ENCODE data around the gene DYNC1H1.
"Not testable (repeated sequence)": the region's sequence is repeated elsewhere in the genome, so short reads cannot be mapped to it uniquely, and the experiment has no call there.

Gene DYNC1H1

DNA sequence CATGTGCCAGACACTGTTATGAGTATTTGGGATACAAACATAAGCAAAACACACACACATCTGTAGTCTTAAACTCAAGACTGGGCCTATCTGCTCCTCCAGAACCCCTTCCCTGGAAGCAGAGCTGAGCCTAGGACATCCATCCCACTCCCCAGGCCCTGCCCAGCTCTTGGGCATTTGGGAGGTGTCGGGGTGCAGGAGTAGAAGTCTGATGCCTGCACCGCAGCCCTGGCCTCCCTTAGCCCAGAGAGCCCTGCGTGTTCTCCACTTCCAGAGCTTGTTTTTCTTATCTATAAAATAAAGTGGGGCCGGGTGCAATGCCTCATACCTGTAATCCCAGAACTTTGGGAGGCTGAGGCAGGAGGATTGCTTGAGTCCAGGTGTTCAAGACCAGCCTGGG lies 110.8 kb downstream of the DYNC1H1 start:
- no peaks in the 10 kb centered on the region for H4K20me1 ChIP-seq (ENCODE audit: control insufficient read depth, insufficient read depth, low read depth, low read length)
- no peak for TF ChIP-seq EZH2phosphoT487 (IDR thresholded peaks at IDR 0.05; ENCODE audit: borderline replicate concordance, low read length)
- TF ChIP-seq, protein P1, sequence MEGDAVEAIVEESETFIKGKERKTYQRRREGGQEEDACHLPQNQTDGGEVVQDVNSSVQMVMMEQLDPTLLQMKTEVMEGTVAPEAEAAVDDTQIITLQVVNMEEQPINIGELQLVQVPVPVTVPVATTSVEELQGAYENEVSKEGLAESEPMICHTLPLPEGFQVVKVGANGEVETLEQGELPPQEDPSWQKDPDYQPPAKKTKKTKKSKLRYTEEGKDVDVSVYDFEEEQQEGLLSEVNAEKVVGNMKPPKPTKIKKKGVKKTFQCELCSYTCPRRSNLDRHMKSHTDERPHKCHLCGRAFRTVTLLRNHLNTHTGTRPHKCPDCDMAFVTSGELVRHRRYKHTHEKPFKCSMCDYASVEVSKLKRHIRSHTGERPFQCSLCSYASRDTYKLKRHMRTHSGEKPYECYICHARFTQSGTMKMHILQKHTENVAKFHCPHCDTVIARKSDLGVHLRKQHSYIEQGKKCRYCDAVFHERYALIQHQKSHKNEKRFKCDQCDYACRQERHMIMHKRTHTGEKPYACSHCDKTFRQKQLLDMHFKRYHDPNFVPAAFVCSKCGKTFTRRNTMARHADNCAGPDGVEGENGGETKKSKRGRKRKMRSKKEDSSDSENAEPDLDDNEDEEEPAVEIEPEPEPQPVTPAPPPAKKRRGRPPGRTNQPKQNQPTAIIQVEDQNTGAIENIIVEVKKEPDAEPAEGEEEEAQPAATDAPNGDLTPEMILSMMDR (IDR thresholded peaks at IDR 0.05; ENCODE audit: low read depth, low read length, poor library complexity, severe bottlenecking) = no peak
- H3F3A ChIP-seq (ENCODE audit: control insufficient read depth, insufficient read depth) = peaks cover 36% of the 10 kb centered on the region
- H3K79me2 ChIP-seq (ENCODE audit: control insufficient read depth, low read length) = no peaks in the 10 kb centered on the region
- H3K27me3 ChIP-seq (ENCODE audit: control insufficient read depth, low read length) = no peaks in the 10 kb centered on the region
- no peaks in the 10 kb centered on the region for H3K9me3 ChIP-seq (ENCODE audit: control insufficient read depth, insufficient read depth, low read length)
- no peak overlapping the region for H3K27ac ChIP-seq (ENCODE audit: low read depth, low read length)
- peaks cover 4% of the 10 kb centered on the region for H3K4me1 ChIP-seq (ENCODE audit: control insufficient read depth, low read length)
- H3K4me2 ChIP-seq (ENCODE audit: low read length) = no peak overlapping the region
- H3K4me3 ChIP-seq (ENCODE audit: low read length) = no peak overlapping the region
- H3K9me2 ChIP-seq (replicated peaks; ENCODE audit: control insufficient read depth, low read length) = no peaks in the 10 kb centered on the region
- peaks cover 25% of the 10 kb centered on the region for H3K36me3 ChIP-seq (ENCODE audit: control insufficient read depth, low read length)

DNA sequence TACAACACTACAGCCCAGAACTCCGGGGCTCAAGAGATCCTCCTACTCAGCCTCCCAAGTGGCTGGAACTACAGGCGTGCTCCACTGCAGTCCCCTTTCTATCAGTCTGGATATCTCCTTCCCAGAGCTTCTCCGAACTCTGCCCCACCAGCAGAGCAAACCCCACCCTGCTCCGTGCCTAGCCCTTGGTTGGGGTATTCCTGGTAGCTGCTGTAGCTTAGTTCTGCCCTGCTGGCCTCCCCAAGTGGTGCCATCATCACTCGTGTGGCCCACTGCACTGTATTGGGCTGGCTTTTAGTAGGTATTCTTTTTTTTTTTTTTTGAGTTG lies 113.0 kb downstream of the DYNC1H1 start:
- H3K79me2 ChIP-seq (ENCODE audit: control insufficient read depth, low read length) = peaks cover 6% of the 10 kb centered on the region; the same call in 1 of the 2 replicates
- peaks cover 11% of the 10 kb centered on the region; the same call in 1 of the 2 replicates for H4K20me1 ChIP-seq (ENCODE audit: control insufficient read depth, insufficient read depth, low read depth, low read length)
- TF ChIP-seq, protein P1 (IDR thresholded peaks at IDR 0.05; ENCODE audit: low read depth, low read length, poor library complexity, severe bottlenecking) = no peak
- TF ChIP-seq EZH2phosphoT487 (IDR thresholded peaks at IDR 0.05; ENCODE audit: borderline replicate concordance, low read length) = no peak
- no peaks in the 10 kb centered on the region for H3K9me2 ChIP-seq (replicated peaks; ENCODE audit: control insufficient read depth, low read length)
- H3K4me1 ChIP-seq (ENCODE audit: control insufficient read depth, low read length) = peaks cover 4% of the 10 kb centered on the region; the same call in 1 of the 2 replicates
- H3K4me3 ChIP-seq (ENCODE audit: low read length) = no peak overlapping the region
- no peak overlapping the region for H3K4me2 ChIP-seq (ENCODE audit: low read length)
- no peaks in the 10 kb centered on the region for H3K9me3 ChIP-seq (ENCODE audit: control insufficient read depth, insufficient read depth, low read length)
- no peak overlapping the region for H3K27ac ChIP-seq (ENCODE audit: low read depth, low read length)
- peaks cover 47% of the 10 kb centered on the region for H3K36me3 ChIP-seq (ENCODE audit: control insufficient read depth, low read length)
- no peaks in the 10 kb centered on the region for H3K27me3 ChIP-seq (ENCODE audit: control insufficient read depth, low read length)
- H3F3A ChIP-seq (ENCODE audit: control insufficient read depth, insufficient read depth) = peaks cover 57% of the 10 kb centered on the region

DNA sequence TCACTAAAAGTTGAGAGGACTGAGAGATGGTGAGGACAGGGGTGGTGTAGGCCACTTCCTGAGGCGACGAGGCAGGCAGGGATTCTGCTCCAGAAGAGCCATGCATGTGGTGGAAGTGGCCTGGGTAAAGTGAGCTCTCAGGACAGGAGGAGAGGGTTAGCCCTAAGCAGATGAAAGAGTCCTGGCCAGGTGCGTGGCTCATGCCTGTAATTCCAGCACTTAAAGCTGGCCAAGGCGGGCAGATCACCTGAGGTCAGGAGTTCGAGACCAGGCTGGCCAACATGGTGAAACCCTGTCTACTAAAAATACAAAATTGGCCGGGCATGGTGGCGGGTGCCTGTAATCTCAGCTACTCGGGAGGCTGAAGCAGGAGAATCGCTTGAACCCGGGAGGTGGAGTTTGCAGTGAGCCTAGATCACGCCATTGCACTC lies 114.0 kb downstream of the DYNC1H1 start:
- H3K9me2 ChIP-seq (replicated peaks; ENCODE audit: control insufficient read depth, low read length); H3K27ac ChIP-seq (ENCODE audit: low read depth, low read length); H3K4me2 ChIP-seq (ENCODE audit: low read length); H3K4me1 ChIP-seq (ENCODE audit: control insufficient read depth, low read length); H3K4me3 ChIP-seq (ENCODE audit: low read length); H3K9me3 ChIP-seq (ENCODE audit: control insufficient read depth, insufficient read depth, low read length); H3K27me3 ChIP-seq (ENCODE audit: control insufficient read depth, low read length): not testable (repeated sequence)
- peaks cover 14% of the 10 kb centered on the region for H3K79me2 ChIP-seq (ENCODE audit: control insufficient read depth, low read length)
- H3F3A ChIP-seq (ENCODE audit: control insufficient read depth, insufficient read depth) = peaks cover 65% of the 10 kb centered on the region
- peaks cover 57% of the 10 kb centered on the region for H3K36me3 ChIP-seq (ENCODE audit: control insufficient read depth, low read length)
- peaks cover 16% of the 10 kb centered on the region; the same call in 1 of the 2 replicates for H4K20me1 ChIP-seq (ENCODE audit: control insufficient read depth, insufficient read depth, low read depth, low read length)

DNA sequence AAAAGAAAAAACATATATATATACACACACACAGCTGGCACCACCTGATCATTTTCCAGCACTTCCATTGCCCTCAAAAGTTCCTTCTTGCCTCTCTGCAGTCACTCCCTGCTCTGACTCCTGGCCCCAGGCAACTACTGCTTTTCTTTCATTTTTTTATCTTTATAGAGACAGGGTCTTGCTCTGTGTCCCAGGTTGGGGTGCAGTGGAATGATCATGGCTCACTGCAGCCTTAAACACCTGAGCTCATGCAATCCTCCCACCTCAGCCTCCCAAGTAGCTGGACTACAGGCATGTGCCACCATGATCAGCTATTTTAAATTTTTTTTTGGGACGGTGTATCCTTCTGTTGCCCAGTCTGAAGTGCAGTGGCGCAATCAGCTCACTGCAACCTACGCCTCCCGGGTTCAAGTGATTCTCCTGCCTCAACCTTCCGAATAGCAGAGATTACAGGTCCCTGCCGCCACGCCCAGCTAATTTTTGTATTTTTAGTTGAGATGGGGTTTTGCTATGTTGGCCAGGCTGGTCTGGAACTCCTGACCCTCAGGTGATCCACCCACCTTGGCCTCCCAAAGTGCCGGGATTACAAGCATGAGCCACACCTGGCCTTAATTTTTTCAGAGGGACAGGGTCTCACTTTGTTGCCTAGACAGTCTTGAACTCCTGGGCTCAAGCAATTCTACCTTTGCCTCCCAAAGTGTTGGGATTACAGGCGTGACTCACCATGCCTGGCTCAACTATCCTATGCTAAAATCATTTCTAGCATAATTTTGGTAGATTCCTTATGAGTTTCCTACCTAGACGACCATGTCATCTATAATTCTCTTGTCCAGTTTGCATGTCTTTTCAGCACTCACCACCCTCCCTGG lies 114.7 kb downstream of the DYNC1H1 start:
- Histone ChIP-seq H3F3A (ENCODE audit: control insufficient read depth, insufficient read depth) (peaks cover 71% of the 10 kb centered on the region), H3K9me3 (ENCODE audit: control insufficient read depth, insufficient read depth, low read length) (no peaks in the 10 kb centered on the region), H4K20me1 (ENCODE audit: control insufficient read depth, insufficient read depth, low read depth, low read length) (peaks cover 21% of the 10 kb centered on the region; the same call in 1 of the 2 replicates), H3K4me2 (ENCODE audit: low read length) (no peak overlapping the region), H3K9me2 (replicated peaks; ENCODE audit: control insufficient read depth, low read length) (no peaks in the 10 kb centered on the region), H3K4me1 (ENCODE audit: control insufficient read depth, low read length) (peaks cover 14% of the 10 kb centered on the region), H3K27ac (ENCODE audit: low read depth, low read length) (no peak overlapping the region), H3K27me3 (ENCODE audit: control insufficient read depth, low read length) (no peaks in the 10 kb centered on the region), H3K4me3 (ENCODE audit: low read length) (no peak overlapping the region), H3K79me2 (ENCODE audit: control insufficient read depth, low read length) (peaks cover 19% of the 10 kb centered on the region), H3K36me3 (ENCODE audit: control insufficient read depth, low read length) (peaks cover 64% of the 10 kb centered on the region)
- no peak for TF ChIP-seq EZH2phosphoT487 (IDR thresholded peaks at IDR 0.05; ENCODE audit: borderline replicate concordance, low read length)
- TF ChIP-seq, protein P1 (IDR thresholded peaks at IDR 0.05; ENCODE audit: low read depth, low read length, poor library complexity, severe bottlenecking) = no peak
